H9 (cell line): Measurements from ENCODE around the gene FBXO17. TPM values are rescaled to one million over a fixed set of nuclear protein-coding genes. Genes with fewer than 3 reads are reported as not detected.

Source experiments
- DNase-seq: peaks from one replicate; pipeline ENCODE4 v3.0.0-alpha.2; 2017
- H2AFZ ChIP-seq: one replicate; pipeline ENCODE4 v1.6.1; 2013; ENCODE audit warnings: mild to moderate bottlenecking, low read length, control low read depth, moderate library complexity
- H2AK5ac ChIP-seq: 2 replicates; pipeline ENCODE4 v1.6.1; 2013; ENCODE audit warnings: low read length, control low read depth, mixed read lengths; ENCODE audit not compliant: insufficient read length
- H2BK120ac ChIP-seq: one replicate; pipeline ENCODE4 v1.6.1; 2013; ENCODE audit warnings: low read depth, mild to moderate bottlenecking, low read length, control low read depth, inconsistent platforms; ENCODE audit not compliant: poor library complexity, severe bottlenecking
- H2BK12ac ChIP-seq: 2 replicates; pipeline ENCODE4 v1.6.1; 2013; ENCODE audit warnings: low read length, control low read depth, mixed read lengths, low read depth; ENCODE audit not compliant: insufficient read length
- H2BK15ac ChIP-seq: 2 replicates; pipeline ENCODE4 v1.6.1; 2013; ENCODE audit warnings: low read depth, low read length, control low read depth
- H2BK20ac ChIP-seq: one replicate; pipeline ENCODE4 v1.6.1; 2013; ENCODE audit warnings: low read depth, mild to moderate bottlenecking, low read length, control low read depth, inconsistent platforms; ENCODE audit not compliant: poor library complexity, severe bottlenecking
- H2BK5ac ChIP-seq: 2 replicates; pipeline ENCODE4 v1.6.1; 2013; ENCODE audit warnings: low read length, control low read depth, mixed read lengths; ENCODE audit not compliant: insufficient read length
- H3K14ac ChIP-seq: 2 replicates; pipeline ENCODE4 v1.6.1; 2013; ENCODE audit warnings: low read length, control low read depth; ENCODE audit not compliant: insufficient read depth
- H3K18ac ChIP-seq: 2 replicates; pipeline ENCODE4 v1.6.1; 2013; ENCODE audit warnings: low read depth, mild to moderate bottlenecking, mixed read lengths, low read length, control low read depth; ENCODE audit not compliant: insufficient read length
- H3K23ac ChIP-seq: 2 replicates; pipeline ENCODE4 v1.6.1; 2013; ENCODE audit warnings: low read length, control low read depth, mixed read lengths, low read depth; ENCODE audit not compliant: insufficient read length
- H3K23me2 ChIP-seq: 2 replicates; pipeline ENCODE4 v1.6.1; 2013; ENCODE audit warnings: low read depth, mild to moderate bottlenecking, mixed read lengths, low read length, control low read depth; ENCODE audit not compliant: insufficient read length, poor library complexity, severe bottlenecking
- H3K27ac ChIP-seq: 2 replicates; pipeline ENCODE4 v1.5.1; 2013; ENCODE audit warnings: low read length, control low read depth, mixed read lengths, low read depth; ENCODE audit not compliant: insufficient read length
- H3K27me3 ChIP-seq: 2 replicates; pipeline ENCODE4 v1.6.1; 2013; ENCODE audit warnings: low read length, control low read depth, inconsistent platforms; ENCODE audit not compliant: insufficient read depth
- H3K4ac ChIP-seq: 2 replicates; pipeline ENCODE4 v1.6.1; 2013; ENCODE audit warnings: low read depth, mild to moderate bottlenecking, control low read depth, inconsistent platforms, low read length, moderate library complexity
- H3K4me1 ChIP-seq: 2 replicates; pipeline ENCODE4 v1.6.1; 2013; ENCODE audit warnings: low read length, control low read depth, inconsistent platforms; ENCODE audit not compliant: insufficient read depth
- H3K4me2 ChIP-seq: 2 replicates; pipeline ENCODE4 v1.6.1; 2013; ENCODE audit warnings: low read length, control low read depth, mixed read lengths; ENCODE audit not compliant: insufficient read length, insufficient read depth
- H3K56ac ChIP-seq: 2 replicates; pipeline ENCODE4 v1.6.1; 2013; ENCODE audit warnings: low read depth, mild to moderate bottlenecking, mixed read lengths, low read length, control low read depth; ENCODE audit not compliant: insufficient read length
- H3K79me1 ChIP-seq: 2 replicates; pipeline ENCODE4 v1.6.1; 2013; ENCODE audit warnings: low read depth, mild to moderate bottlenecking, moderate library complexity, low read length, control low read depth, inconsistent platforms; ENCODE audit not compliant: insufficient read depth, poor library complexity, severe bottlenecking
- H3K79me2 ChIP-seq: 2 replicates; pipeline ENCODE4 v1.6.1; 2013; ENCODE audit warnings: low read length, control low read depth, inconsistent platforms; ENCODE audit not compliant: insufficient read depth
- H3K9ac ChIP-seq: 2 replicates; pipeline ENCODE4 v1.6.1; 2013; ENCODE audit warnings: low read length, control low read depth, mixed read lengths; ENCODE audit not compliant: insufficient read length; ENCODE audit errors: extremely low read depth
- H3K9me3 ChIP-seq: one replicate; pipeline ENCODE4 v1.6.1; 2013; ENCODE audit warnings: low read depth, low read length, inconsistent platforms; ENCODE audit not compliant: control insufficient read depth
- H3T11ph ChIP-seq: one replicate; pipeline ENCODE4 v1.6.1; 2013; ENCODE audit warnings: mild to moderate bottlenecking, low read length, control low read depth, inconsistent platforms
- H4K20me1 ChIP-seq: one replicate; pipeline ENCODE4 v1.6.1; 2013; ENCODE audit not compliant: control insufficient read depth, insufficient read length, insufficient read depth
- H4K5ac ChIP-seq: 2 replicates; pipeline ENCODE4 v1.6.1; 2013; ENCODE audit warnings: low read depth, mild to moderate bottlenecking, mixed read lengths, low read length, control low read depth; ENCODE audit not compliant: insufficient read length
- H4K8ac ChIP-seq: replicated peaks from 2 replicates; pipeline ENCODE4 v1.6.1; 2013; ENCODE audit warnings: low read length, control low read depth, mixed read lengths, low read depth; ENCODE audit not compliant: insufficient read length
- H4K91ac ChIP-seq: 2 replicates; pipeline ENCODE4 v1.6.1; 2013; ENCODE audit warnings: low read depth, mild to moderate bottlenecking, moderate library complexity, mixed read lengths, low read length, control low read depth; ENCODE audit not compliant: insufficient read length
- H3K27ac Mint-ChIP-seq, 3 experiments: 2 replicates in 2 of 3; 3 replicates in 1 of 3; pipeline ENCODE4 v1.8.0; 2020 to 2021; ENCODE audit warnings: mixed read lengths in 3 of 3, mild to moderate bottlenecking in 1 of 3, moderate library complexity in 1 of 3
- H3K27me3 Mint-ChIP-seq: 2 replicates; pipeline ENCODE4 v1.8.0; 2021; ENCODE audit warnings: low read depth, mild to moderate bottlenecking, moderate library complexity, mixed read lengths
- H3K36me3 Mint-ChIP-seq, 3 experiments: 2 replicates in 2 of 3; 3 replicates in 1 of 3; pipeline ENCODE4 v1.8.0; 2020 to 2021; ENCODE audit warnings: low read depth in 3 of 3, mixed read lengths in 3 of 3; ENCODE audit not compliant: insufficient read depth in 1 of 3
- H3K4me1 Mint-ChIP-seq, 2 experiments: 2 replicates each; pipeline ENCODE4 v1.8.0; 2020; ENCODE audit warnings: mixed read lengths in 2 of 2
- H3K4me3 Mint-ChIP-seq, 2 experiments: 2 replicates in 1 of 2; 3 replicates in 1 of 2; pipeline ENCODE4 v1.8.0; 2020 to 2021; ENCODE audit warnings: mild to moderate bottlenecking in 2 of 2, mixed read lengths in 2 of 2, moderate library complexity in 1 of 2
- H3K9me3 Mint-ChIP-seq, 2 experiments: 2 replicates in 1 of 2; 3 replicates in 1 of 2; pipeline ENCODE4 v1.8.0; 2020; ENCODE audit warnings: mild to moderate bottlenecking in 2 of 2, mixed read lengths in 2 of 2, moderate library complexity in 1 of 2
- WGBS: extraction: QIAGEN DNeasy Blood & Tissue Kit; methylation state at CpG from one replicate; pipeline ENCODE4 v1.1.7; 2013; ENCODE audit warnings: missing lambda C conversion rate, low lambda C conversion rate, mixed read lengths; ENCODE audit not compliant: insufficient read length; ENCODE audit errors: extremely low coverage; 5-methylcytosine and 5-hydroxymethylcytosine counted together
- total RNA-seq: library from RNA; stranded (reverse); gene quantifications from 2 replicates; pipeline ENCODE4 v1.2.1, GENCODE V29; 2021
- TF ChIP-seq, protein P1 (sequence below): fragments of 200-600 bp; sonication (generic); conservative IDR thresholded peaks from 3 replicates; pipeline ENCODE4 v1.8.0; 2021; ENCODE audit warnings: antibody characterized with exemption, mild to moderate bottlenecking

Gene FBXO17
- total RNA-seq, 1 experiment from 2014 or later, result 25.5 TPM

DNA sequence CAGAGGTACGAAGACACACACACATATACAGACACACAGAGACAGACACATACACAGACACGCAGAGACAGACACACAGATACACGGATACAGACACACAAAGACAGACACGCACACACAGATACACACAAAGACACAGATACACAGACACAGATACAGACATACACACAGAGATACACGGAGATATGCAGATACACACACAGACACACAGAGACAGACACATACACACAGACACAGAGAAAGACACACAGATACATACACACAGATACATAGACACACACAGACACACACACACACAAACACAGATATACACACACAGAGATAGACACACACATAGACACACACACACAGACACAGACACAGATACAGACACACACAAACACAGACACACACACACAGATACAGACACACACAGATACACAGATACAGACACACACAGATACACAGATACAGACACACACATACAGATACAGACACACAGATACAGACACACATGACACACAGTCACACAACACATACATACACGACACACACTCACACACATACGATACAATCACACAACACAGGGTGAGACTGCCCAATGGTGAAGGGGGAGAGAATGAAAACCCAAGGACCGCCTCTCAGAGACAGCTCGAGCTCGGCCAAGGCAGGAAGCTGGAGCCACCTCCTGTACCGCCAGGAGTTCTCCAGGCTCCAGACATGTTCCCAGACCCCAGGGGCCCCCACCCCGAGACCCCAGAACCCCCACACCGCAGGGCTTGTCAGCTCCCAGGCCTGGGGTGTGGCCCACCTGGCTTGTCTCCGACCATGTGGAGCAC is 54.7 kb downstream of the FBXO17 start:
- no peak for DNase-seq
- Mint-ChIP-seq H3K9me3 (no peaks in the 10 kb centered on the region), H3K4me1 (no peaks in the 10 kb centered on the region), H3K36me3 (peaks cover 23 to 41% (median 27%) of the 10 kb centered on the region in 3 experiments; a peak in 6 of 7 replicates), H3K27me3 (no peaks in the 10 kb centered on the region), H3K4me3 (no peak overlapping the region), H3K27ac (no peak overlapping the region)
- Histone ChIP-seq H3K23ac (no peak overlapping the region), H3K9me3 (no peaks in the 10 kb centered on the region), H3K9ac (no peak overlapping the region), H3K56ac (no peak overlapping the region), H2BK120ac (no peak overlapping the region), H3K14ac (no peak overlapping the region), H3K4me2 (no peak overlapping the region), H3K79me2 (no peaks in the 10 kb centered on the region), H3K23me2 (no peaks in the 10 kb centered on the region), H3K27me3 (no peaks in the 10 kb centered on the region), H2AFZ (no peak overlapping the region), H4K20me1 (no peaks in the 10 kb centered on the region), H2AK5ac (no peak overlapping the region), H2BK12ac (no peak overlapping the region), H4K91ac (no peak overlapping the region), H4K5ac (no peak overlapping the region), H2BK5ac (no peak overlapping the region), H3K79me1 (no peaks in the 10 kb centered on the region), H3K18ac (no peak overlapping the region), H3K4ac (no peak overlapping the region), H2BK15ac (no peak overlapping the region), H4K8ac (no peak overlapping the region), H3K27ac (no peak overlapping the region), H2BK20ac (no peak overlapping the region), H3T11ph (no peak overlapping the region), H3K4me1 (no peaks in the 10 kb centered on the region)
- no CpG with 5 or more reads among the region's 14 CpGs for WGBS
- TF ChIP-seq, protein P1, sequence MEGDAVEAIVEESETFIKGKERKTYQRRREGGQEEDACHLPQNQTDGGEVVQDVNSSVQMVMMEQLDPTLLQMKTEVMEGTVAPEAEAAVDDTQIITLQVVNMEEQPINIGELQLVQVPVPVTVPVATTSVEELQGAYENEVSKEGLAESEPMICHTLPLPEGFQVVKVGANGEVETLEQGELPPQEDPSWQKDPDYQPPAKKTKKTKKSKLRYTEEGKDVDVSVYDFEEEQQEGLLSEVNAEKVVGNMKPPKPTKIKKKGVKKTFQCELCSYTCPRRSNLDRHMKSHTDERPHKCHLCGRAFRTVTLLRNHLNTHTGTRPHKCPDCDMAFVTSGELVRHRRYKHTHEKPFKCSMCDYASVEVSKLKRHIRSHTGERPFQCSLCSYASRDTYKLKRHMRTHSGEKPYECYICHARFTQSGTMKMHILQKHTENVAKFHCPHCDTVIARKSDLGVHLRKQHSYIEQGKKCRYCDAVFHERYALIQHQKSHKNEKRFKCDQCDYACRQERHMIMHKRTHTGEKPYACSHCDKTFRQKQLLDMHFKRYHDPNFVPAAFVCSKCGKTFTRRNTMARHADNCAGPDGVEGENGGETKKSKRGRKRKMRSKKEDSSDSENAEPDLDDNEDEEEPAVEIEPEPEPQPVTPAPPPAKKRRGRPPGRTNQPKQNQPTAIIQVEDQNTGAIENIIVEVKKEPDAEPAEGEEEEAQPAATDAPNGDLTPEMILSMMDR, result no peak
